Activated naive CD4-positive, alpha-beta T cell treated with anti-CD3 and anti-CD28 coated beads, Interleukin-2, amount 50 U/mL, for 72 hours (primary cell): ENCODE data around the gene ITIH3. TPM values are rescaled to one million over a fixed set of nuclear protein-coding genes. Genes with fewer than 3 reads are reported as not detected.
A peak's percentile ranks its signal among the peaks of the same experiment; 100 is the strongest.

Experiments used
- ATAC-seq, 2 donors: fragments of 150-1000 bp; cut with Tn5 transposase; 2 replicates each; pipeline ENCODE4 v1.10.0; 2021; ENCODE audit warnings: mild to moderate bottlenecking in 2 of 2, moderate library complexity in 2 of 2
- DNase-seq, 2 donors: peaks; one replicate each; pipeline ENCODE4 v3.0.0; 2021 to 2022; ENCODE audit warnings: low spot score in 2 of 2
- H3K27ac Mint-ChIP-seq, 2 donors: one replicate each; pipeline ENCODE4 v1.8.0; 2022; ENCODE audit warnings: mild to moderate bottlenecking in 2 of 2, mixed read lengths in 2 of 2
- H3K36me3 Mint-ChIP-seq, 2 donors: one replicate each; pipeline ENCODE4 v1.8.0; 2022; ENCODE audit warnings: mixed read lengths in 2 of 2
- H3K9me3 Mint-ChIP-seq, 2 donors: one replicate each; pipeline ENCODE4 v1.8.0; 2022; ENCODE audit warnings: mixed read lengths in 2 of 2
- total RNA-seq, 2 donors: library from RNA; stranded (reverse); gene quantifications; one replicate each; pipeline ENCODE4 v1.2.3, GENCODE V29; 2022

The ITIH3 gene
- total RNA-seq, 2 donors from 2014 or later: not detected

- H3K36me3 Mint-ChIP-seq: no peaks in the 10 kb centered on the region
- H3K9me3 Mint-ChIP-seq: no peaks in the 10 kb centered on the region
- DNase-seq (no peak), ATAC-seq (no peak)
- H3K27ac Mint-ChIP-seq: no peak overlapping the region
Measured at GRCh38 chr3:52787672-52788625, 6.6 kb upstream of the ITIH3 start.

- DNase-seq (no peak), ATAC-seq (no peak)
- H3K27ac Mint-ChIP-seq: peak overlapping the region in 1 of 2 donors; percentile 10
- no peaks in the 10 kb centered on the region for H3K36me3 Mint-ChIP-seq
- no peaks in the 10 kb centered on the region for H3K9me3 Mint-ChIP-seq
Measured at GRCh38 chr3:52788890-52789745, 5.5 kb upstream of the ITIH3 start.

- Mint-ChIP-seq H3K36me3 (no peaks in the 10 kb centered on the region), H3K27ac (no peak overlapping the region), H3K9me3 (no peaks in the 10 kb centered on the region)
- ATAC-seq (no peak), DNase-seq (no peak)
Measured at GRCh38 chr3:52789746-52790040, 4.9 kb upstream of the ITIH3 start.

- H3K36me3 Mint-ChIP-seq: no peaks in the 10 kb centered on the region
- ATAC-seq: no peak
- H3K27ac Mint-ChIP-seq: peak overlapping the region in 1 of 2 donors; percentile 27
- no peak for DNase-seq
- H3K9me3 Mint-ChIP-seq: no peaks in the 10 kb centered on the region
Measured at GRCh38 chr3:52790337-52790736, 4.3 kb upstream of the ITIH3 start.

GRCh38 chr3:52790741-52791140 is 3.9 kb upstream of the ITIH3 start:
- H3K9me3 Mint-ChIP-seq: no peaks in the 10 kb centered on the region

GRCh38 chr3:52791366-52791765 is 3.2 kb upstream of the ITIH3 start:
- no peak for DNase-seq
- Mint-ChIP-seq H3K27ac (no peak overlapping the region), H3K36me3 (no peaks in the 10 kb centered on the region), H3K9me3 (no peaks in the 10 kb centered on the region)
- ATAC-seq: no peak

More at GRCh38 chr3:52790741-52791140, 3.9 kb upstream of the ITIH3 start:
- no peaks in the 10 kb centered on the region for H3K36me3 Mint-ChIP-seq
- H3K27ac Mint-ChIP-seq: no peak overlapping the region
- DNase-seq: no peak
- ATAC-seq: no peak

GRCh38 chr3:52791928-52792327 is 2.7 kb upstream of the ITIH3 start:
- no peaks in the 10 kb centered on the region for H3K9me3 Mint-ChIP-seq
- no peaks in the 10 kb centered on the region for H3K36me3 Mint-ChIP-seq
- peak overlapping the region in 1 of 2 donors; percentile 50 for H3K27ac Mint-ChIP-seq
- no peak for DNase-seq
- ATAC-seq: no peak

- Mint-ChIP-seq H3K9me3 (no peaks in the 10 kb centered on the region), H3K27ac (no peak overlapping the region), H3K36me3 (no peaks in the 10 kb centered on the region)
- no peak for ATAC-seq
- DNase-seq: no peak
Measured at GRCh38 chr3:52792413-52792812, 2.2 kb upstream of the ITIH3 start.

- H3K36me3 Mint-ChIP-seq: no peaks in the 10 kb centered on the region
Measured at GRCh38 chr3:52792961-52793695, 1.5 kb upstream of the ITIH3 start.

GRCh38 chr3:52793702-52794611 is 639 bp upstream of the ITIH3 start:
- ATAC-seq: no peak
- no peak for DNase-seq
- no peaks in the 10 kb centered on the region for H3K9me3 Mint-ChIP-seq
- H3K27ac Mint-ChIP-seq: no peak overlapping the region
- no peaks in the 10 kb centered on the region for H3K36me3 Mint-ChIP-seq

More at GRCh38 chr3:52792961-52793695, 1.5 kb upstream of the ITIH3 start:
- H3K9me3 Mint-ChIP-seq: no peaks in the 10 kb centered on the region
- DNase-seq (no peak), ATAC-seq (no peak)
- H3K27ac Mint-ChIP-seq: no peak overlapping the region

GRCh38 chr3:52795298-52795900 is 803 bp downstream of the ITIH3 start:
- DNase-seq (no peak), ATAC-seq (no peak)
- H3K27ac Mint-ChIP-seq: no peak overlapping the region
- no peaks in the 10 kb centered on the region for H3K9me3 Mint-ChIP-seq
- no peaks in the 10 kb centered on the region for H3K36me3 Mint-ChIP-seq

GRCh38 chr3:52796411-52796810 is 1.8 kb downstream of the ITIH3 start:
- no peak for DNase-seq
- no peak for ATAC-seq
- no peak overlapping the region for H3K27ac Mint-ChIP-seq

GRCh38 chr3:52798376-52798977 is 3.9 kb downstream of the ITIH3 start:
- DNase-seq: no peak
- no peaks in the 10 kb centered on the region for H3K36me3 Mint-ChIP-seq
- no peak overlapping the region for H3K27ac Mint-ChIP-seq
- no peak for ATAC-seq
- H3K9me3 Mint-ChIP-seq: no peaks in the 10 kb centered on the region

More at GRCh38 chr3:52796411-52796810, 1.8 kb downstream of the ITIH3 start:
- Mint-ChIP-seq H3K36me3 (no peaks in the 10 kb centered on the region), H3K9me3 (no peaks in the 10 kb centered on the region)

GRCh38 chr3:52798978-52799476 is 4.4 kb downstream of the ITIH3 start:
- ATAC-seq (peak in 1 of 2 donors; percentile 55), DNase-seq (peak in 1 of 2 donors; percentile 40)
- no peaks in the 10 kb centered on the region for H3K9me3 Mint-ChIP-seq
- peak overlapping the region in 1 of 2 donors; percentile 31 for H3K27ac Mint-ChIP-seq
- H3K36me3 Mint-ChIP-seq: no peaks in the 10 kb centered on the region

GRCh38 chr3:52800079-52800478 is 5.5 kb downstream of the ITIH3 start:
- Mint-ChIP-seq H3K27ac (no peak overlapping the region), H3K36me3 (no peaks in the 10 kb centered on the region), H3K9me3 (no peaks in the 10 kb centered on the region)
- DNase-seq (no peak), ATAC-seq (no peak)
